H1 (cell line): Measurements from ENCODE around the gene COL27A1. TPM values are rescaled to one million over a fixed set of nuclear protein-coding genes. Genes with fewer than 3 reads are reported as not detected.

ENCODE experiments used
- CTCF ChIA-PET: fragments of 300-600 bp; sonication (Branson Sonifier 250); formaldehyde crosslinking; loops from one replicate; lab custom pipeline; 2021; ENCODE audit not compliant: partially characterized antibody; lab: Charles Lee
- POLR2A ChIA-PET: fragments of 300-600 bp; sonication (Branson Sonifier 250); formaldehyde crosslinking; loops from one replicate; lab custom pipeline; 2021; ENCODE audit warnings: inconsistent platforms; ENCODE audit not compliant: partially characterized antibody; lab: Charles Lee
- DNase-seq, 2 experiments: peaks; one replicate each; pipeline versions ENCODE4 v3.0.0 to v3.0.0-alpha.2; 2010 to 2022; ENCODE audit warnings: low spot score in 2 of 2, low read depth in 1 of 2, mixed read lengths in 1 of 2
- FAIRE-seq: peaks from 2 replicates; lab custom pipeline; 2011; peaks lifted over from hg19 to GRCh38; lab: Jason Lieb, UNC
- H2AFZ ChIP-seq: 2 replicates; pipeline ENCODE4 v1.8.1; 2012; ENCODE audit warnings: low read length, inconsistent platforms
- H2AK5ac ChIP-seq: 2 replicates; pipeline ENCODE4 v1.6.1; 2013; ENCODE audit warnings: low read depth, low read length
- H2BK120ac ChIP-seq: replicated peaks from 2 replicates; pipeline ENCODE3; 2013; ENCODE audit warnings: low read depth, low read length, inconsistent platforms
- H2BK12ac ChIP-seq: 2 replicates; pipeline ENCODE4 v1.6.1; 2013; ENCODE audit warnings: low read depth, low read length
- H2BK15ac ChIP-seq: 2 replicates; pipeline ENCODE4 v1.6.1; 2013; ENCODE audit warnings: low read length
- H2BK20ac ChIP-seq: 2 replicates; pipeline ENCODE4 v1.6.1; 2013; ENCODE audit warnings: low read length
- H2BK5ac ChIP-seq: 2 replicates; pipeline ENCODE4 v1.6.1; 2013; ENCODE audit warnings: low read depth, low read length
- H3K14ac ChIP-seq: 2 replicates; pipeline ENCODE4 v1.6.1; 2013; ENCODE audit warnings: inconsistent platforms; ENCODE audit not compliant: insufficient read length
- H3K18ac ChIP-seq: 2 replicates; pipeline ENCODE4 v1.6.1; 2013; ENCODE audit warnings: low read length; ENCODE audit errors: extremely low read depth
- H3K23ac ChIP-seq: 2 replicates; pipeline ENCODE4 v1.6.1; 2013; ENCODE audit warnings: inconsistent platforms; ENCODE audit not compliant: insufficient read length
- H3K23me2 ChIP-seq: 2 replicates; pipeline ENCODE4 v1.6.1; 2013; ENCODE audit warnings: low read depth, low read length
- H3K27ac ChIP-seq: 2 replicates; pipeline ENCODE4 v1.6.1; 2011; ENCODE audit warnings: low read depth, low read length, inconsistent platforms
- H3K27me3 ChIP-seq, 4 experiments: replicated peaks in 1 of 4; 1 replicate in 1 of 4; 2 replicates in 3 of 4; pipeline versions ENCODE4 v1.6.1 to v1.8.1; 2011 to 2013; ENCODE audit warnings: low read length in 3 of 4, mild to moderate bottlenecking in 3 of 4, inconsistent platforms in 2 of 4, mixed read lengths in 2 of 4, moderate library complexity in 1 of 4; ENCODE audit not compliant: control insufficient read depth in 3 of 4, insufficient read depth in 3 of 4; ENCODE audit errors: extremely low read depth in 1 of 4
- H3K36me3 ChIP-seq, 4 experiments: 2 replicates each; pipeline versions ENCODE4 v1.6.1 to v1.8.1; 2011 to 2013; ENCODE audit warnings: mild to moderate bottlenecking in 4 of 4, low read length in 3 of 4, moderate library complexity in 2 of 4, control low read depth in 1 of 4, inconsistent platforms in 1 of 4; ENCODE audit not compliant: insufficient read depth in 4 of 4, control insufficient read depth in 2 of 4
- H3K4ac ChIP-seq: replicated peaks from 2 replicates; pipeline ENCODE3; 2013; ENCODE audit warnings: low read length, low read depth, mixed read lengths, inconsistent platforms; ENCODE audit not compliant: insufficient read length
- H3K4me1 ChIP-seq, 4 experiments: replicated peaks in 1 of 4; 1 replicate in 1 of 4; 2 replicates in 3 of 4; pipeline versions ENCODE4 v1.6.1 to v1.8.1; 2011 to 2013; ENCODE audit warnings: low read length in 3 of 4, inconsistent platforms in 2 of 4, mixed read lengths in 1 of 4; ENCODE audit not compliant: insufficient read depth in 4 of 4, control insufficient read depth in 3 of 4
- H3K4me2 ChIP-seq, 2 experiments: 2 replicates each; pipeline versions ENCODE4 v1.6.1 to v1.8.1; 2011 to 2013; ENCODE audit warnings: low read depth in 2 of 2, low read length in 2 of 2, control low read depth in 1 of 2, inconsistent platforms in 1 of 2, mild to moderate bottlenecking in 1 of 2; ENCODE audit not compliant: insufficient read depth in 1 of 2
- H3K4me3 ChIP-seq, 4 experiments: fragments of 200-600, 300-600 bp in 1 of 4; sonication (generic), shearing (Covaris generic), sonication (Bioruptor Twin) in 1 of 4; 2 replicates each; pipeline versions ENCODE4 v1.5.1 to v1.8.1; 2011 to 2016; ENCODE audit warnings: low read length in 4 of 4, low read depth in 3 of 4, control low read depth in 2 of 4, inconsistent platforms in 2 of 4, mild to moderate bottlenecking in 2 of 4, mixed read lengths in 1 of 4, moderate library complexity in 1 of 4; ENCODE audit not compliant: insufficient read depth in 2 of 4; ENCODE audit errors: extremely low read depth in 1 of 4
- H3K56ac ChIP-seq: replicated peaks from 2 replicates; pipeline ENCODE3; 2013; ENCODE audit warnings: low read depth, mild to moderate bottlenecking, mixed read lengths, low read length, inconsistent platforms; ENCODE audit not compliant: insufficient read length
- H3K79me1 ChIP-seq: 2 replicates; pipeline ENCODE4 v1.6.1; 2013; ENCODE audit warnings: low read depth, low read length, control low read depth
- H3K79me2 ChIP-seq, 2 experiments: 2 replicates each; pipeline versions ENCODE4 v1.6.1 to v1.8.1; 2012 to 2013; ENCODE audit warnings: low read length in 2 of 2, mild to moderate bottlenecking in 2 of 2, inconsistent platforms in 1 of 2; ENCODE audit not compliant: insufficient read depth in 2 of 2, control insufficient read depth in 1 of 2
- H3K9ac ChIP-seq, 4 experiments: replicated peaks in 1 of 4; 1 replicate in 1 of 4; 2 replicates in 3 of 4; pipeline versions ENCODE4 v1.6.1 to v1.8.1; 2011 to 2013; ENCODE audit warnings: low read depth in 3 of 4, low read length in 3 of 4, control low read depth in 2 of 4, mild to moderate bottlenecking in 2 of 4, moderate library complexity in 2 of 4, inconsistent platforms in 1 of 4; ENCODE audit errors: extremely low read depth in 1 of 4
- H3K9me3 ChIP-seq, 2 experiments: 2 replicates each; pipeline versions ENCODE4 v1.6.1 to v1.8.1; 2012 to 2013; ENCODE audit warnings: mild to moderate bottlenecking in 2 of 2, moderate library complexity in 2 of 2, control low read depth in 1 of 2, inconsistent platforms in 1 of 2, low read depth in 1 of 2, low read length in 1 of 2, mixed read lengths in 1 of 2; ENCODE audit not compliant: insufficient read depth in 2 of 2
- H4K20me1 ChIP-seq, 2 experiments: replicated peaks in 1 of 2; 2 replicates each; pipeline versions ENCODE3 to v1.8.1; 2011 to 2013; ENCODE audit warnings: inconsistent platforms in 2 of 2, low read length in 2 of 2, mild to moderate bottlenecking in 1 of 2; ENCODE audit not compliant: insufficient read depth in 2 of 2, control insufficient read depth in 1 of 2
- H4K5ac ChIP-seq: 2 replicates; pipeline ENCODE4 v1.6.1; 2013; ENCODE audit warnings: low read length, low read depth, mixed read lengths, inconsistent platforms; ENCODE audit not compliant: insufficient read length
- H4K8ac ChIP-seq: 2 replicates; pipeline ENCODE4 v1.8.0; 2013; ENCODE audit warnings: mild to moderate bottlenecking, moderate library complexity, low read length, inconsistent platforms; ENCODE audit not compliant: insufficient read depth; ENCODE audit errors: extremely low read depth
- H4K91ac ChIP-seq: replicated peaks from 2 replicates; pipeline ENCODE3; 2013; ENCODE audit warnings: low read length, mixed read lengths, inconsistent platforms; ENCODE audit not compliant: insufficient read length
- CHD1 ChIP-seq: IDR thresholded peaks from 2 replicates; pipeline ENCODE4 v1.6.1; 2012; ENCODE audit warnings: low read depth, low read length, improper control_type of control experiment
- CTBP2 ChIP-seq: IDR thresholded peaks from 2 replicates; pipeline ENCODE4 v1.7.0; 2011; ENCODE audit warnings: borderline replicate concordance, mild to moderate bottlenecking, moderate library complexity, mixed read lengths, low read length; ENCODE audit not compliant: insufficient read depth, insufficient read length
- GTF2F1 ChIP-seq: IDR thresholded peaks from 2 replicates; pipeline ENCODE4 v1.6.1; 2012; ENCODE audit warnings: low read depth, low read length, improper control_type of control experiment, borderline replicate concordance
- JUN ChIP-seq: IDR thresholded peaks from 2 replicates; pipeline ENCODE4 v1.6.1; 2011; ENCODE audit warnings: low read depth, mild to moderate bottlenecking, improper control_type of control experiment, low read length
- KDM1A ChIP-seq: fragments of 200-600, 300-600 bp; sonication (generic); IDR thresholded peaks from 2 replicates; pipeline ENCODE4 v1.7.1; 2016; ENCODE audit warnings: mild to moderate bottlenecking, low read length, borderline replicate concordance
- KDM5A ChIP-seq: fragments of 200-600 bp; IDR thresholded peaks from 2 replicates; pipeline ENCODE4 v1.7.1; 2012; ENCODE audit warnings: mild to moderate bottlenecking, low read length, inconsistent platforms, mixed read lengths
- NANOG ChIP-seq: IDR thresholded peaks from 2 replicates; pipeline ENCODE4 v1.6.1; 2011; ENCODE audit warnings: low read length, low read depth, mild to moderate bottlenecking, inconsistent platforms; ENCODE audit not compliant: insufficient read depth, poor library complexity, severe bottlenecking
- RNF2 ChIP-seq: fragments of 200-900, 300-1000 bp; sonication (generic); IDR thresholded peaks from 2 replicates; pipeline ENCODE4 v1.7.1; 2016; ENCODE audit warnings: borderline replicate concordance, low read depth, mild to moderate bottlenecking, antibody characterized with exemption, low read length; ENCODE audit not compliant: poor library complexity, severe bottlenecking; ENCODE audit errors: missing control alignments
- SP2 ChIP-seq: IDR thresholded peaks from 2 replicates; pipeline ENCODE4 v1.6.1; 2012; ENCODE audit warnings: mild to moderate bottlenecking, low read length, inconsistent platforms
- TBP ChIP-seq: IDR thresholded peaks from 2 replicates; pipeline ENCODE4 v1.6.1; 2011; ENCODE audit warnings: low read depth, low read length, improper control_type of control experiment
- YY1 ChIP-seq: IDR thresholded peaks from 2 replicates; pipeline ENCODE4 v1.6.1; 2011; ENCODE audit warnings: low read depth, mild to moderate bottlenecking, low read length
- WGBS, 2 experiments: shearing (Covaris generic) in 1 of 2; methylation state at CpG; one replicate each; pipeline versions ENCODE4 v1.1.6 to v1.1.7; 2013 to 2015; ENCODE audit warnings: low lambda C conversion rate in 2 of 2, mixed read lengths in 2 of 2, inconsistent platforms in 1 of 2, low coverage in 1 of 2, missing lambda C conversion rate in 1 of 2; ENCODE audit not compliant: insufficient replicate concordance in 2 of 2, insufficient coverage in 1 of 2, insufficient read length in 1 of 2; ENCODE audit errors: extremely low coverage in 1 of 2, missing lambda C conversion rate in 1 of 2; 5-methylcytosine and 5-hydroxymethylcytosine counted together
- polyA plus RNA-seq, 7 experiments: library from polyadenylated mRNA; depleted of rRNA in 3 of 7; stranded (reverse) in 5 of 7; unstranded in 2 of 7; fragments of >200 nt in 5 of 7; fragments of 200-250 nt in 2 of 7; gene quantifications; 1 replicate in 5 of 7; 2 replicates in 1 of 7; 4 replicates in 1 of 7; pipeline versions ENCODE4 v1.2.1 to v1.2.3, GENCODE V29; 2011 to 2013; ENCODE audit warnings: missing spikeins in 2 of 7, mixed read lengths in 2 of 7
- total RNA-seq: library from RNA; stranded (reverse); fragmentation: NEBNext Ultra II Directional; extraction: Animal tissue kit (Norgen Biotek cat#: 25700); gene quantifications from 2 replicates; pipeline ENCODE4 v1.2.1, GENCODE V29; 2021

COL27A1 gene
- total and polyA plus RNA-seq, 2 of the 8 experiments (the other 6 are each of a cell fraction or from before 2014, with no cell fraction given), result 15.1 to 22.8 TPM

DNA sequence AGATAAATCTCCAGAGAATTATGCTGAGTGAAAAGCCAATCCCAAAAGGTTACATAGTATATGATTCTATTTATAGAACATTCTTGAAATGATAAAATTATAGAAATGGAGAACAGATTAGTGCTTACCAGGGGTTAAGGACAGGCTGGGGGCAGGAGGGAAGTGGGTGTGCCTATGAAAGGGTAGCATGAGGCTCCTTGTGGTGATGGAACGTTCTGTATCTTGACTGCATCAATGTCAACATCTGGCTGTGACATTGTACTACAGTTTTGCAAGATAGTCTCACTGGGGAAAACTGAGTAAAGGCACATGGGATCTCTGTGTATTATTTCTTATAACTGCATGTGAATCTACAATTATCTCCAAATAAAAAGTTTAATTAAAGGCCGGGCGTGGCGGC, 196.6 kb downstream of the COL27A1 start:
- Histone ChIP-seq H4K20me1 (no peaks in the 10 kb centered on the region), H3K56ac (no peak overlapping the region), H3K23ac (no peak overlapping the region), H2BK20ac (no peak overlapping the region), H3K23me2 (no peaks in the 10 kb centered on the region), H3K36me3 (peaks cover 4 to 69% (median 30%) of the 10 kb centered on the region in 4 experiments), H3K79me2 (no peaks in the 10 kb centered on the region), H3K79me1 (no peaks in the 10 kb centered on the region), H2BK120ac (no peak overlapping the region), H4K8ac (no peak overlapping the region), H3K27me3 (no peaks in the 10 kb centered on the region), H4K91ac (no peak overlapping the region), H3K9ac (no peak overlapping the region), H2BK15ac (no peak overlapping the region), H2AFZ (no peak overlapping the region), H3K4me3 (no peak overlapping the region), H2AK5ac (no peak overlapping the region), H3K4me2 (no peak overlapping the region), H3K18ac (no peak overlapping the region), H3K9me3 (no peaks in the 10 kb centered on the region), H4K5ac (no peak overlapping the region), H2BK12ac (no peak overlapping the region), H3K4me1 (peaks cover 4 to 11% (median 8%) of the 10 kb centered on the region in 4 experiments; a peak in 6 of 7 replicates), H3K14ac (no peak overlapping the region), H3K4ac (no peak overlapping the region), H3K27ac (no peak overlapping the region), H2BK5ac (no peak overlapping the region)
- 100% methylated on average over 4 of the region's 4 CpGs; no CpG with 5 or more reads in 1 of the 2 experiments for WGBS, 2 experiments
- FAIRE-seq, result no peak
- CTCF ChIA-PET, result interaction anchor here (1.0 to 4.5 kb wide), 3 partner anchors 13 to 293 kb away, joined by 3 to 21 read pairs (median 3); no protein-coding TSS in a partner anchor
- no peak for TF ChIP-seq CHD1
- no peak for TF ChIP-seq YY1
- TF ChIP-seq GTF2F1, result no peak
- TF ChIP-seq RNF2, result no peak
- TF ChIP-seq KDM5A, result no peak
- TF ChIP-seq CTBP2, result no peak
- TF ChIP-seq JUN, result no peak
- no peak for TF ChIP-seq NANOG
- no peak for TF ChIP-seq KDM1A
- TF ChIP-seq SP2, result no peak
- no peak for TF ChIP-seq TBP
- DNase-seq, result no peak
- POLR2A ChIA-PET, result interaction anchor here (0.9 to 1.9 kb wide), 4 partner anchors 16 to 43 kb away, joined by 3 to 4 read pairs (median 4); no protein-coding TSS in a partner anchor
